ENCODE measurements around the gene HGFAC. TPM values are rescaled to one million over a fixed set of nuclear protein-coding genes. Genes with fewer than 3 reads are reported as not detected.

HGFAC gene
- total RNA-seq, 1 donor from 2014 or later, result not detected

DNA sequence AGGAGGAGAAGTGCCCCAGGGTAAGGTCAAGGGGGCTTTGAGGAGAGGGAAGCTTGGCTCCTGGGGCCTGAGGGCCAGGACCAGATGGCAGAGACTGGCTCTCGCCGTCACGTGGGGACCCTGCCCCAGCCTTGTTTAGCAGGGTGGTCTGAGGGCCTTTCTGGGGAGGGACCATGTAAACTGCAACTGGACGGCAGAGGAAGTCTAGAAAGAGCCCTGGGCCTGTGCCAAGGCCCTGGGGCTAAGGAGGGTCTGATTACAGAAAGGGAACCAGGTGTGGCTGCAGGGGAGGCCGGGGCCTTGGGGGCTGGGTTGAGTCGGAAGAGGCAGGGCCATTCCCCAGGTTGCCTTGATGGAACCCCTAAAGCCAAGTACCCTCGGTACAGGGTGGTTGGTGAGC lies 1.8 kb upstream of the HGFAC start:
- Mint-ChIP-seq H3K4me3 (no peak overlapping the region), H3K27me3 (ENCODE audit: insufficient read depth, low read depth) (peaks cover 5% of the 10 kb centered on the region), H3K9me3 (no peaks in the 10 kb centered on the region), H3K4me1 (peaks cover 2% of the 10 kb centered on the region), H3K36me3 (no peaks in the 10 kb centered on the region), H3K27ac (no peak overlapping the region)
- no peaks in the 10 kb centered on the region for H3K9me3 ChIP-seq (ENCODE audit: low read depth)
- no peak overlapping the region for H3K4me3 ChIP-seq
- H3K27me3 ChIP-seq, result no peaks in the 10 kb centered on the region
- H4K20me1 ChIP-seq (ENCODE audit: low read depth), result peaks cover 1% of the 10 kb centered on the region
- no peak overlapping the region for H3K9ac ChIP-seq
- no peaks in the 10 kb centered on the region for H3K36me3 ChIP-seq
- no peaks in the 10 kb centered on the region for H3F3A ChIP-seq (ENCODE audit: low read depth)
- H3K27ac ChIP-seq, result no peak overlapping the region
- no peak overlapping the region for H2AFZ ChIP-seq (replicated peaks)
- TF ChIP-seq EZH2 (IDR thresholded peaks at IDR 0.05) (no peak), EZH2phosphoT487 (IDR thresholded peaks at IDR 0.05) (no peak)
- TF ChIP-seq, protein P1, sequence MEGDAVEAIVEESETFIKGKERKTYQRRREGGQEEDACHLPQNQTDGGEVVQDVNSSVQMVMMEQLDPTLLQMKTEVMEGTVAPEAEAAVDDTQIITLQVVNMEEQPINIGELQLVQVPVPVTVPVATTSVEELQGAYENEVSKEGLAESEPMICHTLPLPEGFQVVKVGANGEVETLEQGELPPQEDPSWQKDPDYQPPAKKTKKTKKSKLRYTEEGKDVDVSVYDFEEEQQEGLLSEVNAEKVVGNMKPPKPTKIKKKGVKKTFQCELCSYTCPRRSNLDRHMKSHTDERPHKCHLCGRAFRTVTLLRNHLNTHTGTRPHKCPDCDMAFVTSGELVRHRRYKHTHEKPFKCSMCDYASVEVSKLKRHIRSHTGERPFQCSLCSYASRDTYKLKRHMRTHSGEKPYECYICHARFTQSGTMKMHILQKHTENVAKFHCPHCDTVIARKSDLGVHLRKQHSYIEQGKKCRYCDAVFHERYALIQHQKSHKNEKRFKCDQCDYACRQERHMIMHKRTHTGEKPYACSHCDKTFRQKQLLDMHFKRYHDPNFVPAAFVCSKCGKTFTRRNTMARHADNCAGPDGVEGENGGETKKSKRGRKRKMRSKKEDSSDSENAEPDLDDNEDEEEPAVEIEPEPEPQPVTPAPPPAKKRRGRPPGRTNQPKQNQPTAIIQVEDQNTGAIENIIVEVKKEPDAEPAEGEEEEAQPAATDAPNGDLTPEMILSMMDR (IDR thresholded peaks at IDR 0.05), result no peak
- no peak overlapping the region for H3K4me2 ChIP-seq
- no peak for DNase-seq (ENCODE audit: low spot score)
- no peaks in the 10 kb centered on the region for H3K79me2 ChIP-seq (ENCODE audit: low read depth)
- H3K4me1 ChIP-seq, result peaks cover 3% of the 10 kb centered on the region

DNA sequence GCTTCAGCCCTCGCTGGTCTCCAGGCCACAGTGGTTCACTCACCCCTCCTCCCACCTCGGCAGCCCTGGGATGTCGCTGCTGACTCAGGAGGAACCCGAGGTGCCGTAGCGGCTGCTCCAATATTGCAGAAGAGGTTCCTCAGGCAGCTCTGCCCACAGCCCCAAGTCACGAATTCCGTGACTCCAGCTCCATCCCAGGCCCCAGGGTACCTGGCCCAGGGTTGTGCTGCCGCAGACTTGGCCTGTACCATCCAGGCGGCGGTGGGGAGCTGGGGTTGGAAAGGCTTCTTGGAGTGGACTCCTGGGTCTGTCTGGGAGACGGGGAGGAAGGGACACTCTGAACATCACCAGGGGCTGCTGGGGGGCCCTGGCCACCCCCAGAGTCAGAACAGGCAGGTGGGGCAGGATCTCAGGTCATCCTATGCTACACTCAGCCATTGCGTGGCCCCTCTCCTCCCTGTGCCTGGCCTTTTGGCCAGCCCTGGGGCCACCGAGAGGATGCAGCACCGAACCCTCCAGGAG lies 728 bp upstream of the HGFAC start:
- TF ChIP-seq EZH2 (IDR thresholded peaks at IDR 0.05), result no peak
- no peak for TF ChIP-seq EZH2phosphoT487 (IDR thresholded peaks at IDR 0.05)
- TF ChIP-seq, protein P1 (IDR thresholded peaks at IDR 0.05), result no peak
- H3K36me3 ChIP-seq, result no peaks in the 10 kb centered on the region
- Mint-ChIP-seq H3K4me3 (no peak overlapping the region), H3K4me1 (no peaks in the 10 kb centered on the region), H3K27ac (no peak overlapping the region), H3K9me3 (no peaks in the 10 kb centered on the region), H3K36me3 (no peaks in the 10 kb centered on the region), H3K27me3 (ENCODE audit: insufficient read depth, low read depth) (peaks cover 5% of the 10 kb centered on the region)
- no peaks in the 10 kb centered on the region for H3K27me3 ChIP-seq
- H3F3A ChIP-seq (ENCODE audit: low read depth), result no peaks in the 10 kb centered on the region
- no peaks in the 10 kb centered on the region for H3K9me3 ChIP-seq (ENCODE audit: low read depth)
- H3K4me1 ChIP-seq, result no peaks in the 10 kb centered on the region
- H3K9ac ChIP-seq, result no peak overlapping the region
- no peak for DNase-seq (ENCODE audit: low spot score)
- no peak overlapping the region for H2AFZ ChIP-seq (replicated peaks)
- H3K27ac ChIP-seq, result no peak overlapping the region
- no peak overlapping the region for H3K4me3 ChIP-seq
- H3K4me2 ChIP-seq, result no peak overlapping the region
- no peaks in the 10 kb centered on the region for H4K20me1 ChIP-seq (ENCODE audit: low read depth)
- no peaks in the 10 kb centered on the region for H3K79me2 ChIP-seq (ENCODE audit: low read depth)

DNA sequence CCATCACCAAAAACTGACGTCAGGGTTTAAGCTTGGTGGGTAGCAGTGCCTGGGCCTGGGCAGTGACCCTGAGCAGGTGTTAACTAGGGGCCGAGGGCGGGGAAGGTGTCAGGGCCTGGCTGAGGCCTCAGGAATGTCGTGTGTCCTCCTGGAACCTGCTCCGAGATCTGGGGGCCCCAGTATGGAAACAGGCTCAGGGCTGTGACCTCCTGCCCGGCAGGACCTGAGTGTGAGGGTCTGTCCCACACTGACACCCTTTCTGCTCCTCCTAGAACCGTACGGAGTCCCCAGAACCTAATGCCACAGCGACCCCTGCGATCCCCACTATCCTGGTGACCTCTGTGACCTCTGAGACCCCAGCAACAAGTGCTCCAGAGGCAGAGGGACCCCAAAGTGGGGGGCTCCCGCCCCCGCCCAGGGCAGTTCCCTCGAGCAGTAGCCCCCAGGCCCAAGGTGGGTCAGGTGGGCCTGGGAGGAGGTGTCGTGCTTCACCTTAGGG lies 741 bp downstream of the HGFAC start:
- H3K27ac ChIP-seq, result no peak overlapping the region
- H3K9me3 Mint-ChIP-seq, result no peaks in the 10 kb centered on the region
- H3K4me2 ChIP-seq, result no peak overlapping the region
- H3K4me3 ChIP-seq, result no peak overlapping the region
- no peaks in the 10 kb centered on the region for H3K4me1 ChIP-seq
- H3K4me3 Mint-ChIP-seq, result no peak overlapping the region
- no peak overlapping the region for H3K9ac ChIP-seq
- H3K79me2 ChIP-seq (ENCODE audit: low read depth), result no peaks in the 10 kb centered on the region
- no peak for TF ChIP-seq EZH2phosphoT487 (IDR thresholded peaks at IDR 0.05)
- TF ChIP-seq, protein P1 (IDR thresholded peaks at IDR 0.05), result no peak
- TF ChIP-seq EZH2 (IDR thresholded peaks at IDR 0.05), result no peak
- peaks cover 5% of the 10 kb centered on the region for H3K27me3 Mint-ChIP-seq (ENCODE audit: insufficient read depth, low read depth)
- H4K20me1 ChIP-seq (ENCODE audit: low read depth), result no peaks in the 10 kb centered on the region
- H3K27me3 ChIP-seq, result no peaks in the 10 kb centered on the region
- H3K9me3 ChIP-seq (ENCODE audit: low read depth), result no peaks in the 10 kb centered on the region
- no peaks in the 10 kb centered on the region for H3K36me3 ChIP-seq
- no peaks in the 10 kb centered on the region for H3K36me3 Mint-ChIP-seq
- H3K4me1 Mint-ChIP-seq, result no peaks in the 10 kb centered on the region
- no peak overlapping the region for H3K27ac Mint-ChIP-seq
- no peak overlapping the region for H2AFZ ChIP-seq (replicated peaks)
- H3F3A ChIP-seq (ENCODE audit: low read depth), result no peaks in the 10 kb centered on the region
- DNase-seq (ENCODE audit: low spot score), result no peak
